DOHH2 (cell line): ENCODE data around the gene NR3C2.

ENCODE experiments used
- CTCF ChIP-seq: fragments of 200-600 bp; sonication (generic); IDR thresholded peaks from one replicate; pipeline ENCODE4 v1.5.1; 2014; ENCODE audit warnings: antibody characterized with exemption, mild to moderate bottlenecking, low read depth, low read length; ENCODE audit not compliant: poor library complexity, severe bottlenecking
- EZH2phosphoT487 ChIP-seq: fragments of 200-600 bp; sonication (generic); IDR thresholded peaks from 2 replicates; pipeline ENCODE4 v1.6.1; 2017; ENCODE audit warnings: borderline replicate concordance, mild to moderate bottlenecking, antibody characterized with exemption, low read length, moderate library complexity, mixed read lengths

GRCh38 chr4:148367756-148368155, 74.5 kb downstream of the NR3C2 start:
- TF ChIP-seq CTCF (no peak), EZH2phosphoT487 (no peak)
